SK-MEL-5 (cell line): Measurements from ENCODE around the gene TEX36. TPM values are rescaled to one million over a fixed set of nuclear protein-coding genes. Genes with fewer than 3 reads are reported as not detected.
"Not testable (repeated sequence)": the region's sequence is repeated elsewhere in the genome, so short reads cannot be mapped to it uniquely, and the experiment has no call there.

ENCODE experiments used
- DNase-seq: peaks from one replicate; pipeline ENCODE4 v3.0.0-alpha.2; 2016; ENCODE audit warnings: low read depth, low spot score
- in situ Hi-C: cut with HindIII; loops from 2 replicates; pipeline ENCODE4 v1.10.0; 2016; ENCODE audit warnings: low sequenced_read_pairs, high pct_unique_total_duplicates, low pct_unique_long_range_greater_than_20kb
- total RNA-seq: library from RNA; depleted of rRNA; stranded (reverse); fragments of >200 nt; shearing (Covaris generic); gene quantifications from 2 replicates; pipeline ENCODE4 v1.2.3, GENCODE V29; 2014

TEX36 gene
- total RNA-seq, 1 experiment from 2014 or later = not detected

GRCh38 chr10:125641398-125641797 is 41.6 kb downstream of the TEX36 start:
- no peak for DNase-seq
- in situ Hi-C loops = no loop called here

GRCh38 chr10:125640653-125641052 is 42.3 kb downstream of the TEX36 start:
- DNase-seq = no peak
- in situ Hi-C loops = no loop called here

- in situ Hi-C loops = no loop called here
Observed at GRCh38 chr10:125639846-125640245, 43.1 kb downstream of the TEX36 start.

GRCh38 chr10:125638555-125638954 is 44.4 kb downstream of the TEX36 start:
- DNase-seq = no peak
- in situ Hi-C loops = no loop called here

More at GRCh38 chr10:125639846-125640245, 43.1 kb downstream of the TEX36 start:
- DNase-seq = no peak

GRCh38 chr10:125637496-125637895 is 45.5 kb downstream of the TEX36 start:
- in situ Hi-C loops = no loop called here
- DNase-seq = no peak

- DNase-seq = no peak
- in situ Hi-C loops = no loop called here
Observed at GRCh38 chr10:125634606-125635005, 48.4 kb downstream of the TEX36 start.

- in situ Hi-C loops = no loop called here
- no peak for DNase-seq
Observed at GRCh38 chr10:125633517-125633999, 49.4 kb downstream of the TEX36 start.

GRCh38 chr10:125631806-125632205 is 51.2 kb downstream of the TEX36 start:
- in situ Hi-C loops = no loop called here
- no peak for DNase-seq

- peak; percentile 66 for DNase-seq
Observed at GRCh38 chr10:125629758-125630376, 53.1 kb downstream of the TEX36 start.

GRCh38 chr10:125628104-125629049 is 54.6 kb downstream of the TEX36 start:
- DNase-seq = no peak
- in situ Hi-C loops = no loop called here

More at GRCh38 chr10:125629758-125630376, 53.1 kb downstream of the TEX36 start:
- in situ Hi-C loops = no loop called here

- in situ Hi-C loops = no loop called here
- no peak for DNase-seq
Observed at GRCh38 chr10:125627646-125628045, 55.3 kb downstream of the TEX36 start.

GRCh38 chr10:125626671-125627070 is 56.3 kb downstream of the TEX36 start:
- in situ Hi-C loops = no loop called here
- no peak for DNase-seq

GRCh38 chr10:125625586-125625985 is 57.4 kb downstream of the TEX36 start:
- in situ Hi-C loops = no loop called here
- no peak for DNase-seq

GRCh38 chr10:125624800-125625199 is 58.2 kb downstream of the TEX36 start:
- DNase-seq = no peak
- in situ Hi-C loops = no loop called here

- in situ Hi-C loops = no loop called here
- DNase-seq = no peak
Observed at GRCh38 chr10:125621052-125621451, 61.9 kb downstream of the TEX36 start.

GRCh38 chr10:125620401-125620800 is 62.6 kb downstream of the TEX36 start:
- in situ Hi-C loops = no loop called here

GRCh38 chr10:125613062-125613461 is 69.9 kb downstream of the TEX36 start:
- in situ Hi-C loops, DNase-seq: not testable (repeated sequence)

More at GRCh38 chr10:125620401-125620800, 62.6 kb downstream of the TEX36 start:
- no peak for DNase-seq

GRCh38 chr10:125611756-125612155 is 71.2 kb downstream of the TEX36 start:
- in situ Hi-C loops = no loop called here
- DNase-seq = no peak
